ENCODE measurements around the gene SFRP2. TPM values are rescaled to one million over a fixed set of nuclear protein-coding genes. Genes with fewer than 3 reads are reported as not detected.

The SFRP2 gene
- total RNA-seq, 1 experiment from 2014 or later, result not detected

DNA sequence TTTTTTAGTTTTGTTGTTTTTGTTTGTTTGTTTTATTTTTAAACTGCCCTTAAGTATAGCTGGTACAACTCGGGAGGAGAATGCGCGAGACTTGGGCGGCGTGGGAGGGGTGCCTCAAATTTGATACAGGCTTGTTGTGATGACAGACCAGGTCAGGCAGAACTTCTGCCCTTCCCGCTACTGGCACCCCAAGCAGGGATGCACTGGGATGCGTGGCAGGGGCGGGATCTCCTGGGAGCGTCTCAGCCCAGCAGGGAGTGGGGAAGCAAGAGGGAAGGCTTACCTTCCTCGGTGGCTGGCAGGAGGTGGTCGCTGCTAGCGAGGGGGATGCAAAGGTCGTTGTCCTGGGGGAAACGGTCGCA is 851 bp downstream of the SFRP2 start:
- peaks cover 25% of the 10 kb centered on the region for H3K27me3 Mint-ChIP-seq (ENCODE audit: unreplicated experiment)
- H3K4me3 Mint-ChIP-seq (ENCODE audit: low read depth, unreplicated experiment), result no peak overlapping the region

DNA sequence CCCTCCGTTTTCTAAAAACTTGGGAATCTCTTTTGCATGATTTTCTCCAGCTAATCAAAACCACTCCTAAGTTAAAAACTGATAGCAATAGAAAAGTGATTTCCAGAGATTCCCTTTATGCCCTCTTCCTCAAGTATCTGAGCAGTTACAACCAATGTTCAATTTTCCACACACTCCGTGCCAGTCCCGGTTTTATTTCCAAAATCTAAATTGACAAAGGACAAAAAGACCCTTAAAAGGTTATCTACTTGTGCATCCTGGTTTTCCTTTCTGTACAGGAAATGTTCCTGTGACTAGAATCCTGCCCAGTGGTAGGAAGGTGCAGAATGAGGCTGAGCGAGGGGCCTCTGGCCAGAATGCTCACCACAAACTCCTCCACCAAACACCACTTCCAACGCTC is 1.3 kb downstream of the SFRP2 start:
- peaks cover 22% of the 10 kb centered on the region for H3K27me3 Mint-ChIP-seq (ENCODE audit: unreplicated experiment)
- intact Hi-C loops (cut with micrococcal nuclease; ENCODE audit: unreplicated experiment), result loop anchor here (2.0 to 10.0 kb wide), 3 partner anchors 231 to 345 kb away; no protein-coding TSS in a partner anchor
- no peak for DNase-seq
- no peak overlapping the region for H3K4me3 Mint-ChIP-seq (ENCODE audit: low read depth, unreplicated experiment)
- H3K36me3 Mint-ChIP-seq (ENCODE audit: insufficient read depth, unreplicated experiment), result no peaks in the 10 kb centered on the region
- no TSS peak for BruUV-seq (replicated peaks)
- no peak overlapping the region for H3K27ac Mint-ChIP-seq (ENCODE audit: unreplicated experiment)
- CTCF ChIA-PET, result interaction anchor here (1.1 kb wide), 1 partner anchor 262 kb away, joined by 3 read pairs; no protein-coding TSS in a partner anchor
- peaks cover 8% of the 10 kb centered on the region for H3K4me1 Mint-ChIP-seq (ENCODE audit: low read depth, unreplicated experiment)
- H3K9me3 Mint-ChIP-seq (ENCODE audit: low read depth, unreplicated experiment), result no peaks in the 10 kb centered on the region
- TF ChIP-seq, protein P1, sequence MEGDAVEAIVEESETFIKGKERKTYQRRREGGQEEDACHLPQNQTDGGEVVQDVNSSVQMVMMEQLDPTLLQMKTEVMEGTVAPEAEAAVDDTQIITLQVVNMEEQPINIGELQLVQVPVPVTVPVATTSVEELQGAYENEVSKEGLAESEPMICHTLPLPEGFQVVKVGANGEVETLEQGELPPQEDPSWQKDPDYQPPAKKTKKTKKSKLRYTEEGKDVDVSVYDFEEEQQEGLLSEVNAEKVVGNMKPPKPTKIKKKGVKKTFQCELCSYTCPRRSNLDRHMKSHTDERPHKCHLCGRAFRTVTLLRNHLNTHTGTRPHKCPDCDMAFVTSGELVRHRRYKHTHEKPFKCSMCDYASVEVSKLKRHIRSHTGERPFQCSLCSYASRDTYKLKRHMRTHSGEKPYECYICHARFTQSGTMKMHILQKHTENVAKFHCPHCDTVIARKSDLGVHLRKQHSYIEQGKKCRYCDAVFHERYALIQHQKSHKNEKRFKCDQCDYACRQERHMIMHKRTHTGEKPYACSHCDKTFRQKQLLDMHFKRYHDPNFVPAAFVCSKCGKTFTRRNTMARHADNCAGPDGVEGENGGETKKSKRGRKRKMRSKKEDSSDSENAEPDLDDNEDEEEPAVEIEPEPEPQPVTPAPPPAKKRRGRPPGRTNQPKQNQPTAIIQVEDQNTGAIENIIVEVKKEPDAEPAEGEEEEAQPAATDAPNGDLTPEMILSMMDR (IDR thresholded peaks at IDR 0.05; ENCODE audit: unreplicated experiment), result no peak

More for the DNA sequence above, 851 bp downstream of the SFRP2 start:
- intact Hi-C loops (cut with micrococcal nuclease; ENCODE audit: unreplicated experiment), result loop anchor here (5.0 to 10.0 kb wide), 2 partner anchors 257 to 344 kb away; no protein-coding TSS in a partner anchor
- Mint-ChIP-seq H3K4me1 (ENCODE audit: low read depth, unreplicated experiment) (peaks cover 6% of the 10 kb centered on the region), H3K27ac (ENCODE audit: unreplicated experiment) (no peak overlapping the region), H3K9me3 (ENCODE audit: low read depth, unreplicated experiment) (no peaks in the 10 kb centered on the region), H3K36me3 (ENCODE audit: insufficient read depth, unreplicated experiment) (no peaks in the 10 kb centered on the region)
- TF ChIP-seq, protein P1 (IDR thresholded peaks at IDR 0.05; ENCODE audit: unreplicated experiment), result no peak
- CTCF ChIA-PET, result interaction anchor here (1.1 kb wide), 1 partner anchor 262 kb away, joined by 3 read pairs; no protein-coding TSS in a partner anchor
- DNase-seq, result no peak
- BruUV-seq (replicated peaks), result no TSS peak

DNA sequence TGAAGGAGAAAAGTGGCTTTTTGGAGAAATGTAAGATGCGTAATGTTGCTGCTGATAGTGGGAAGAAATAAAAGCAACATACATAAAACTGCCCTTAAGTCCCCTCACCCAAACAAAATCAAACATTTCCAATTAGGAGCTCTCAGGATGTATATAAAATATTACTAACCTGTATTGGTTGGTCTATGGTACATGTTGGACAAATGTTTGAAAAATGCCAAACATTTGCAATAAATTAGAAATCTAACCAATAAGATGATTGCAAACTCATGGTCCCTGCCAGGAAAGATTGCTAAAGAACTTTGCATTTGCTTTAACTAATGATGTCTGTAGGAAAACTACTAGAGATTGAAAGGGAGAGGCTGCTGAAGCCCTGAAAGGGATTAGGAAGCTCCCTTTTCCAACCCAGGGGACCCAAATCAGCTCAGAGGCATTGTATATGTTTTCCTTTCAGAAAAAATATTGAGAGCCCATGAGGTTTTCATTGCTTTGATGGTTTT is 1.8 kb downstream of the SFRP2 start:
- intact Hi-C loops (cut with micrococcal nuclease; ENCODE audit: unreplicated experiment), result loop anchor here (2.0 to 10.0 kb wide), 3 partner anchors 232 to 345 kb away; no protein-coding TSS in a partner anchor
- Mint-ChIP-seq H3K27ac (ENCODE audit: unreplicated experiment) (no peak overlapping the region), H3K4me1 (ENCODE audit: low read depth, unreplicated experiment) (peaks cover 12% of the 10 kb centered on the region), H3K9me3 (ENCODE audit: low read depth, unreplicated experiment) (no peaks in the 10 kb centered on the region), H3K27me3 (ENCODE audit: unreplicated experiment) (peaks cover 22% of the 10 kb centered on the region), H3K36me3 (ENCODE audit: insufficient read depth, unreplicated experiment) (no peaks in the 10 kb centered on the region), H3K4me3 (ENCODE audit: low read depth, unreplicated experiment) (no peak overlapping the region)
- TF ChIP-seq, protein P1 (IDR thresholded peaks at IDR 0.05; ENCODE audit: unreplicated experiment), result no peak
- no peak for DNase-seq
- CTCF ChIA-PET, result interaction anchor here (1.1 to 1.5 kb wide), 2 partner anchors 232 to 263 kb away, joined by 3 to 9 read pairs; no protein-coding TSS in a partner anchor
- no TSS peak for BruUV-seq (replicated peaks)

DNA sequence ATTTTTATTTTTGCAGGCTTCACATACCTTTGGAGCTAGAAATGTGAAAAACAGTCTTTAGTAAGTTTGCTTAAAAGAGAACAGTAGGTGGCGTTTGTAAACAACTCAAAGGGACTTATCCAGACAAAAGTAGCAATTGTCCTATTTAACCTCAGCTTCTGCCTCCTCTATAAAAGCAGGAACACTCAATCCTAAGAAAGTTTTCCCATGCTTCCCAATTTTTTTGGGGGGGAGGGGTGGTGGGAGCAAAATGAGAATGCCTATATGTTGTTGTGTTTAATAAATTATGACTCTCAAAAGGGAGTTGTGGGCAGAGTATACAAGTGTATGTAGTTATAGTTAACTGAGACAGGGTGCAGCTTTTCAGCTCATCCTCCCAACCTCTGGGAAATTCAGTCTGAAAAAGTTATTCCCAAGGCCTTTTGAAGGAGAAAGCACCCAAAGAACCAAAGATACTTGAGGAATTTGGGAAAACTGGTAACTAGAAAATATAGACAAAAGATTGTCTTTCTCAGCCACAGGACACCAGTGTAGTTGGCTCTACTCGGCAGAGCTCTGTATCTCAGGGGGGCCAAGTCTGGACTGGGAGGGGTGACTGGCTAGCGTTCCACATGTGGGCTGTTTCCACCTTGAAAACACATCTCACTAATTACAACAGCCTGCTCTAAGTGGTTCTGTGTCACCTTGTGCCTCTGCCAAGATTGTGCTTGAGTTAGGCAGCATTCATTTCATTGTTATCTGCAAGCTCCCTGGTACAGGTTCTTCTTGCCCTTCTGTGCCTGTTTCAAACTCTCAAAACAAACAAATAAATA is 2.8 kb downstream of the SFRP2 start:
- no peak for DNase-seq
- Mint-ChIP-seq H3K4me3 (ENCODE audit: low read depth, unreplicated experiment) (no peak overlapping the region), H3K27ac (ENCODE audit: unreplicated experiment) (no peak overlapping the region), H3K9me3 (ENCODE audit: low read depth, unreplicated experiment) (no peaks in the 10 kb centered on the region), H3K4me1 (ENCODE audit: low read depth, unreplicated experiment) (peaks cover 14% of the 10 kb centered on the region), H3K36me3 (ENCODE audit: insufficient read depth, unreplicated experiment) (no peaks in the 10 kb centered on the region), H3K27me3 (ENCODE audit: unreplicated experiment) (peaks cover 15% of the 10 kb centered on the region)
- TF ChIP-seq, protein P1 (IDR thresholded peaks at IDR 0.05; ENCODE audit: unreplicated experiment), result no peak
- no TSS peak for BruUV-seq (replicated peaks)
- intact Hi-C loops (cut with micrococcal nuclease; ENCODE audit: unreplicated experiment), result loop anchor here (1.0 to 10.0 kb wide), 4 partner anchors 233 to 528 kb away; no protein-coding TSS in a partner anchor
- CTCF ChIA-PET, result interaction anchor here (0.6 to 1.6 kb wide), 12 partner anchors 9 to 773 kb away, joined by 3 to 13 read pairs (median 6); no protein-coding TSS in a partner anchor
